Activated naive CD4-positive, alpha-beta T cell treated with anti-CD3 and anti-CD28 coated beads, Interleukin-2, amount 10 ng/mL, durations not matched to agents 7 days and 5 days (primary cell): ENCODE results near the gene IL12RB2.
A peak's percentile ranks its signal among the peaks of the same experiment; 100 is the strongest.

ENCODE experiments used
- CTCF ChIA-PET: fragments of 350-600 bp; sonication (Branson Sonifier 250); formaldehyde crosslinking; loops from one replicate; lab custom pipeline; 2021; ENCODE audit warnings: antibody characterized with exemption; lab: Charles Lee
- DNase-seq: peaks from one replicate; pipeline ENCODE4 v3.0.0-alpha.2; 2020
- H3K27ac Mint-ChIP-seq: one replicate; pipeline ENCODE4 v1.8.0; 2021; ENCODE audit warnings: mild to moderate bottlenecking, moderate library complexity, mixed read lengths
- H3K27me3 Mint-ChIP-seq: one replicate; pipeline ENCODE4 v1.8.0; 2021; ENCODE audit warnings: mild to moderate bottlenecking, mixed read lengths
- H3K36me3 Mint-ChIP-seq: one replicate; pipeline ENCODE4 v1.8.0; 2021; ENCODE audit warnings: mixed read lengths
- H3K4me1 Mint-ChIP-seq: one replicate; pipeline ENCODE4 v1.8.0; 2021; ENCODE audit warnings: mixed read lengths
- H3K4me3 Mint-ChIP-seq: one replicate; pipeline ENCODE4 v1.8.0; 2021; ENCODE audit warnings: mild to moderate bottlenecking, moderate library complexity, mixed read lengths
- H3K9me3 Mint-ChIP-seq: one replicate; pipeline ENCODE4 v1.8.0; 2021; ENCODE audit warnings: mixed read lengths

The IL12RB2 gene

GRCh38 chr1:67307251-67308060, at the start of gene IL12RB2:
IL12RB2 (plus strand) TSS chr1:67307873; CDS start chr1:67320369, 12,496 bp downstream.
- no peaks in the 10 kb centered on the region for H3K27me3 Mint-ChIP-seq
- CTCF ChIA-PET = interaction anchor here (0.7 to 1.5 kb wide), 5 partner anchors 13 to 94 kb away, joined by 3 to 4 read pairs (median 4); no protein-coding TSS in a partner anchor
- H3K4me3 Mint-ChIP-seq = peak within 1 kb of the TSS; percentile 96
- peaks cover 2% of the 10 kb centered on the region for H3K9me3 Mint-ChIP-seq
- peak within 1 kb of the TSS; percentile 96 for H3K27ac Mint-ChIP-seq
- H3K4me1 Mint-ChIP-seq = peaks cover 77% of the 10 kb centered on the region
- DNase-seq = peak; percentile 75
- peaks cover 20% of the 10 kb centered on the region for H3K36me3 Mint-ChIP-seq

GRCh38 chr1:67261680-67262079, 46.0 kb upstream of the IL12RB2 start:
- H3K4me1 Mint-ChIP-seq = peaks cover 46% of the 10 kb centered on the region
- H3K4me3 Mint-ChIP-seq = no peak overlapping the region
- no peaks in the 10 kb centered on the region for H3K9me3 Mint-ChIP-seq
- H3K27ac Mint-ChIP-seq = no peak overlapping the region
- CTCF ChIA-PET = interaction anchor here (0.6 to 2.3 kb wide), 10 partner anchors 9 to 170 kb away, joined by 3 to 10 read pairs (median 4); no protein-coding TSS in a partner anchor
- H3K36me3 Mint-ChIP-seq = peaks cover 5% of the 10 kb centered on the region
- peak; percentile 62 for DNase-seq
- H3K27me3 Mint-ChIP-seq = no peaks in the 10 kb centered on the region

GRCh38 chr1:67262735-67263134, 44.9 kb upstream of the IL12RB2 start:
- CTCF ChIA-PET = interaction anchor here (0.9 to 2.3 kb wide), 8 partner anchors 9 to 168 kb away, joined by 3 to 10 read pairs (median 6); no protein-coding TSS in a partner anchor
- H3K27ac Mint-ChIP-seq = no peak overlapping the region
- peaks cover 5% of the 10 kb centered on the region for H3K36me3 Mint-ChIP-seq

DNA sequence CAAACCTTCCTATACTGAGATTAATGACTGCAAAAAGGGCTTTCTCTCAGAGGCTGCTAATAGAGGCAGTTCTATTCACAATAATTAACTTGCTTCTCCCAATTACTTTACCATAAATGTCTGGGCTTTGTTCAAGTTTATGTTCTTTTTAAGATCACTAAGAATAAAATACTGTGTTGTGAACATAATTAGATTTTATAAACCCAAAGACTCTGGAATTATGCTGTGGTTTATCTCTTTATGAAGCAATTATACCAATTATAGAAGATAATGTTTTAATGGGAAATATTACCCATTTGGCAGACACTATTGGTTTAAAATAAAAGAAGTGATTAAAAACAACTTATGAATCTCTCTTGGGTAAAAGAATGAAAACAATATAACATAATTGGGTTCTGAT, 43.5 kb upstream of the IL12RB2 start:
- CTCF ChIA-PET = no interaction called here
- Mint-ChIP-seq H3K27ac (peak overlapping the region; percentile 90), H3K36me3 (peaks cover 5% of the 10 kb centered on the region), H3K27me3 (no peaks in the 10 kb centered on the region), H3K4me1 (peaks cover 44% of the 10 kb centered on the region), H3K4me3 (no peak overlapping the region), H3K9me3 (no peaks in the 10 kb centered on the region)
- no peak for DNase-seq

More at GRCh38 chr1:67262735-67263134, 44.9 kb upstream of the IL12RB2 start:
- Mint-ChIP-seq H3K9me3 (no peaks in the 10 kb centered on the region), H3K4me1 (peaks cover 44% of the 10 kb centered on the region), H3K27me3 (no peaks in the 10 kb centered on the region), H3K4me3 (no peak overlapping the region)
- no peak for DNase-seq

DNA sequence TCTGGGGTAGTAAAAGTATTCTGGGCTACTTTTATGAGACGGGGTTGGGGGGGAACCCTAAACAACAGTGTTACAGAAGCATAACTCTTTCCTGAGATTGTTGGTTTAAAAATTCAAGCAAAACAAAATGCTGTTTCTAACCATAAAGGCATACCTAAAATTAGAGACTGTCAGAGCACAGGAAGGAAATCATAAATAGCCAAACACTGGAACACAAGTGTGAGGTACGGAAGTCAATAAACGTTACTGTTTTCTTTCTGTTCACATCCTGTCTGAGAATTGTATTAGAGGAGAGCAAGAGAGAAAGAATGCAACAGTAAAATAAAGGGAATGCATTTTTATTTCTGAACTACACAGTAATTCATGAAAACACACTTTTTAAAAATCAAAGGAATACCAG, 42.8 kb upstream of the IL12RB2 start:
- H3K9me3 Mint-ChIP-seq = peaks cover 1% of the 10 kb centered on the region
- H3K27me3 Mint-ChIP-seq = no peaks in the 10 kb centered on the region
- H3K4me1 Mint-ChIP-seq = peaks cover 44% of the 10 kb centered on the region
- CTCF ChIA-PET = no interaction called here
- DNase-seq = no peak
- H3K27ac Mint-ChIP-seq = peak overlapping the region; percentile 90
- peaks cover 6% of the 10 kb centered on the region for H3K36me3 Mint-ChIP-seq
- peak overlapping the region; percentile 16 for H3K4me3 Mint-ChIP-seq

DNA sequence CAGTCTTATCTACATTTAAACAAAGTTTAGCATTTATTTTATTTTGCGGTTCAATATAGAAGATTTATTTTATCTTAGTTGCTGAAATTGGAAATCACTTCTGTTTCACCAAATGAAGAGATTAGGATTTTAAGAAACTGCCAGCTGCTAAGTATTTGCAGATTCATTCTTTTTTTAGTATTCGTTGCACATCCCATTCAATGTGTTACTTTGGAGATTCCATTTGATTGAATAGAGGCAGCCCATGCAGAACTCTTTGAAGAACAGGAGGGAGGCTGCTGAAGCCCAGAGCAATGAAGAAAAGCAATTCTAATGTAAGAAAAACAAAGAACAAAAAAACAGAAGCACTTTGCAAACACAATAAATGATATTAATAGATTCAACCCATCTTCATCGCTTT, 38.6 kb upstream of the IL12RB2 start:
- no peak overlapping the region for H3K27ac Mint-ChIP-seq

GRCh38 chr1:67270541-67270940, 37.1 kb upstream of the IL12RB2 start:
- peaks cover 18% of the 10 kb centered on the region for H3K36me3 Mint-ChIP-seq
- H3K27ac Mint-ChIP-seq = no peak overlapping the region
- peaks cover 22% of the 10 kb centered on the region for H3K9me3 Mint-ChIP-seq
- H3K4me3 Mint-ChIP-seq = no peak overlapping the region
- no peaks in the 10 kb centered on the region for H3K27me3 Mint-ChIP-seq
- DNase-seq = no peak
- peaks cover 34% of the 10 kb centered on the region for H3K4me1 Mint-ChIP-seq
- CTCF ChIA-PET = no interaction called here

More for the DNA sequence above, 38.6 kb upstream of the IL12RB2 start:
- H3K4me1 Mint-ChIP-seq = peaks cover 31% of the 10 kb centered on the region
- H3K4me3 Mint-ChIP-seq = no peak overlapping the region
- peaks cover 21% of the 10 kb centered on the region for H3K9me3 Mint-ChIP-seq
- H3K36me3 Mint-ChIP-seq = peaks cover 20% of the 10 kb centered on the region
- CTCF ChIA-PET = no interaction called here
- no peak for DNase-seq
- no peaks in the 10 kb centered on the region for H3K27me3 Mint-ChIP-seq

GRCh38 chr1:67273591-67273990, 34.1 kb upstream of the IL12RB2 start:
- no peak overlapping the region for H3K4me3 Mint-ChIP-seq
- peaks cover 32% of the 10 kb centered on the region for H3K4me1 Mint-ChIP-seq
- H3K27me3 Mint-ChIP-seq = no peaks in the 10 kb centered on the region
- peaks cover 22% of the 10 kb centered on the region for H3K36me3 Mint-ChIP-seq
- H3K27ac Mint-ChIP-seq = peak overlapping the region; percentile 70
- CTCF ChIA-PET = interaction anchor here (1.0 to 2.2 kb wide), 4 partner anchors 36 to 227 kb away, joined by 3 to 6 read pairs (median 4); no protein-coding TSS in a partner anchor
- no peak for DNase-seq
- peaks cover 32% of the 10 kb centered on the region for H3K9me3 Mint-ChIP-seq

DNA sequence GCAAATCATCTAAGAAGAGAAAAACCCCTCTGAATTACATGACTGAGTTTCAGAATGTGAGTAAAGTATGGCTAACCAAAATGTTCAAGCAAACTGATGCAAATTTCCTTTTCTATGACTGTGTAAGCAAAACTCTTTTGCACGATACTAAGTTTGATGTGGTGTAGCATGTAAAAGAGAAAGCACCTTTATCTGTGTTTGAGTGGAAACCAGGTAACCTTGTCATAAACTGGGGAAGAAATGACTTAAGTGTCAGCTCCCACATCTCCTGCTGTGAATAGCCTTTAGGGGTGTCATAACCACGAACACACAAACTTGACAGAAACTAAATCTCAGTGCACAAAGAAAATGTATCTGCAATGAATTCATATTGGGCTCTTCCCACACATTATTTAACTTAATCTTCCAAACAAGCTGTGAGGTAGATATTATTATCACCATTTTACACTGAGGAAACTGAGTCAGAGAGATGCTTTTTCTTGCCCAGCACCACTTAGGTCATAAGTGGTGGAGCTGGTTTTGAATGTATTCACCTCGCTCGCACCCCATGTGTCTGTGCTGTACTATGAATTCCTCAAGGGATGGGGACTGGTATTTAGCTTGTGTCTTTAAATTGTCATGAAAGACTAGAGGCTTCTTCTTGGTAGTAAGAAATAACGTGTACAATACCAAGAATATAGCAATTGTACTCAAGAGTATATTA, 32.9 kb upstream of the IL12RB2 start:
- DNase-seq = peak; percentile 27
- peaks cover 32% of the 10 kb centered on the region for H3K4me1 Mint-ChIP-seq

DNA sequence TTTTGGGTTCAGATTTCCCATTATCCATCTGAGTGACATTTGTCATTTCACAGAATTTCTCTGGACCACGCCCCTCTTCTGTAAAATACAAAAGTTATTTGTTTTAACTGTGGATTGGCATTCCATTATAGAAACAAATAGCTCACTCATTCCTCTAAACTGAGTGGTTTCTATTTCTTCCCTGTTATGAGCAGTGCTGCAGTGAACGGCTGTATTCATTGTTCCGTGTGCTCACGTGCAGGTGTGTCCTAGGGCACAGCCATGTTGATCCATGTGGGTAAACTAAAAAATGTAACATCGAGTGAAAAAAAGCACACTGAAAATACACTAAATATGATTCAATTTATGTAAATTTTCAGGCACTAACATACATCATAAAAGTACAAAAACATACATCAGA, 27.0 kb upstream of the IL12RB2 start:
- H3K4me1 Mint-ChIP-seq = peaks cover 5% of the 10 kb centered on the region
- no peak for DNase-seq
- H3K36me3 Mint-ChIP-seq = peaks cover 3% of the 10 kb centered on the region
- peaks cover 9% of the 10 kb centered on the region for H3K9me3 Mint-ChIP-seq
- H3K27ac Mint-ChIP-seq = no peak overlapping the region
- peaks cover 3% of the 10 kb centered on the region for H3K27me3 Mint-ChIP-seq
- CTCF ChIA-PET = no interaction called here
- H3K4me3 Mint-ChIP-seq = no peak overlapping the region

More for the DNA sequence above, 32.9 kb upstream of the IL12RB2 start:
- no peak overlapping the region for H3K4me3 Mint-ChIP-seq
- H3K9me3 Mint-ChIP-seq = peaks cover 31% of the 10 kb centered on the region
- CTCF ChIA-PET = interaction anchor here (0.7 to 2.2 kb wide), 10 partner anchors 9 to 226 kb away, joined by 3 to 6 read pairs (median 4); partner anchors contain the start of gene IL23R
- H3K27me3 Mint-ChIP-seq = no peaks in the 10 kb centered on the region
- H3K27ac Mint-ChIP-seq = peak overlapping the region; percentile 77
- peaks cover 21% of the 10 kb centered on the region for H3K36me3 Mint-ChIP-seq

- H3K36me3 Mint-ChIP-seq = no peaks in the 10 kb centered on the region
- CTCF ChIA-PET = no interaction called here
- peaks cover 5% of the 10 kb centered on the region for H3K9me3 Mint-ChIP-seq
- peaks cover 3% of the 10 kb centered on the region for H3K27me3 Mint-ChIP-seq
- no peak overlapping the region for H3K27ac Mint-ChIP-seq
- no peak overlapping the region for H3K4me3 Mint-ChIP-seq
- no peak for DNase-seq
- H3K4me1 Mint-ChIP-seq = peaks cover 5% of the 10 kb centered on the region
These were observed 26.4 kb upstream of the IL12RB2 start for GRCh38 chr1:67281244-67281643.

- H3K9me3 Mint-ChIP-seq = peaks cover 1% of the 10 kb centered on the region
These were observed 21.7 kb upstream of the IL12RB2 start for GRCh38 chr1:67285780-67286488.

GRCh38 chr1:67290236-67290635, 17.4 kb upstream of the IL12RB2 start:
- peaks cover 5% of the 10 kb centered on the region for H3K36me3 Mint-ChIP-seq
- H3K27me3 Mint-ChIP-seq = no peaks in the 10 kb centered on the region
- no peak for DNase-seq
- peaks cover 14% of the 10 kb centered on the region for H3K9me3 Mint-ChIP-seq
- H3K27ac Mint-ChIP-seq = peak overlapping the region; percentile 26
- no peak overlapping the region for H3K4me3 Mint-ChIP-seq
- H3K4me1 Mint-ChIP-seq = peaks cover 32% of the 10 kb centered on the region
- CTCF ChIA-PET = no interaction called here

More at GRCh38 chr1:67285780-67286488, 21.7 kb upstream of the IL12RB2 start:
- Mint-ChIP-seq H3K27me3 (peaks cover 3% of the 10 kb centered on the region), H3K27ac (no peak overlapping the region), H3K36me3 (no peaks in the 10 kb centered on the region), H3K4me3 (no peak overlapping the region), H3K4me1 (peaks cover 7% of the 10 kb centered on the region)
- CTCF ChIA-PET = interaction anchor here (0.7 to 1.7 kb wide), 4 partner anchors 9 to 74 kb away, joined by 3 to 4 read pairs (median 4); no protein-coding TSS in a partner anchor
- no peak for DNase-seq
